OCI-LY3 (cell line): Measurements from ENCODE around the gene GPLD1.

Source experiments
- EZH2phosphoT487 ChIP-seq: fragments of 200-600 bp; shearing (Covaris generic); IDR thresholded peaks from 2 replicates; pipeline ENCODE4 v1.6.1; 2018; ENCODE audit warnings: antibody characterized with exemption, mixed run types, low read depth
- TF ChIP-seq, protein P1 (sequence below): fragments of 200-600, 300-600 bp; sonication (generic); IDR thresholded peaks from 2 replicates; pipeline ENCODE4 v1.5.1; 2014; ENCODE audit warnings: antibody characterized with exemption, low read length, low read depth

- TF ChIP-seq, protein P1, sequence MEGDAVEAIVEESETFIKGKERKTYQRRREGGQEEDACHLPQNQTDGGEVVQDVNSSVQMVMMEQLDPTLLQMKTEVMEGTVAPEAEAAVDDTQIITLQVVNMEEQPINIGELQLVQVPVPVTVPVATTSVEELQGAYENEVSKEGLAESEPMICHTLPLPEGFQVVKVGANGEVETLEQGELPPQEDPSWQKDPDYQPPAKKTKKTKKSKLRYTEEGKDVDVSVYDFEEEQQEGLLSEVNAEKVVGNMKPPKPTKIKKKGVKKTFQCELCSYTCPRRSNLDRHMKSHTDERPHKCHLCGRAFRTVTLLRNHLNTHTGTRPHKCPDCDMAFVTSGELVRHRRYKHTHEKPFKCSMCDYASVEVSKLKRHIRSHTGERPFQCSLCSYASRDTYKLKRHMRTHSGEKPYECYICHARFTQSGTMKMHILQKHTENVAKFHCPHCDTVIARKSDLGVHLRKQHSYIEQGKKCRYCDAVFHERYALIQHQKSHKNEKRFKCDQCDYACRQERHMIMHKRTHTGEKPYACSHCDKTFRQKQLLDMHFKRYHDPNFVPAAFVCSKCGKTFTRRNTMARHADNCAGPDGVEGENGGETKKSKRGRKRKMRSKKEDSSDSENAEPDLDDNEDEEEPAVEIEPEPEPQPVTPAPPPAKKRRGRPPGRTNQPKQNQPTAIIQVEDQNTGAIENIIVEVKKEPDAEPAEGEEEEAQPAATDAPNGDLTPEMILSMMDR: no peak
- TF ChIP-seq EZH2phosphoT487: no peak
Observed at GRCh38 chr6:24402697-24403500, 86.5 kb downstream of the GPLD1 start, which contains the start of gene MRS2.
